GM23338 (cell line): ENCODE measurements around the gene C1QTNF5. TPM values are rescaled to one million over a fixed set of nuclear protein-coding genes. Genes with fewer than 3 reads are reported as not detected.
A peak's percentile ranks its signal among the peaks of the same experiment; 100 is the strongest.

Experiments
- ATAC-seq: fragments of 200-7000 bp; cut with Tn5 transposase; 3 replicates; pipeline ENCODE4 v1.9.1; 2020
- DNase-seq: peaks from one replicate; pipeline ENCODE4 v3.0.0-alpha.2; 2015; ENCODE audit warnings: low spot score
- H2AFZ ChIP-seq: fragments of 200-600 bp; sonication (generic); 2 replicates; pipeline ENCODE4 v1.8.0; 2016; ENCODE audit warnings: antibody characterized with exemption, mild to moderate bottlenecking, moderate library complexity
- H3F3A ChIP-seq: fragments of 200-600 bp; sonication (generic); replicated peaks from 2 replicates; pipeline ENCODE4 v1.8.0; 2017; ENCODE audit warnings: antibody characterized with exemption, mixed run types, low read depth
- H3K27ac ChIP-seq: fragments of 200-600 bp; sonication (generic); 2 replicates; pipeline ENCODE4 v1.6.1; 2016; ENCODE audit warnings: low read depth
- H3K27me3 ChIP-seq: fragments of 200-600 bp; sonication (generic); 2 replicates; pipeline ENCODE4 v1.8.0; 2016; ENCODE audit warnings: mild to moderate bottlenecking, mixed run types, moderate library complexity; ENCODE audit not compliant: insufficient read depth
- H3K36me3 ChIP-seq: fragments of 200-600 bp; sonication (generic); 2 replicates; pipeline ENCODE4 v1.8.0; 2016; ENCODE audit warnings: mild to moderate bottlenecking; ENCODE audit not compliant: insufficient read depth
- H3K4me1 ChIP-seq: fragments of 200-600 bp; sonication (generic); 2 replicates; pipeline ENCODE4 v1.8.0; 2016; ENCODE audit warnings: mild to moderate bottlenecking, moderate library complexity; ENCODE audit not compliant: insufficient read depth
- H3K4me2 ChIP-seq: fragments of 200-600 bp; sonication (generic); 2 replicates; pipeline ENCODE4 v1.7.1; 2017; ENCODE audit warnings: mixed run types
- H3K4me3 ChIP-seq: fragments of 200-600 bp; sonication (generic); 2 replicates; pipeline ENCODE4 v1.6.1; 2016; ENCODE audit warnings: mixed run types
- H3K79me2 ChIP-seq: fragments of 200-600 bp; sonication (generic); replicated peaks from 2 replicates; pipeline ENCODE4 v1.8.0; 2017; ENCODE audit warnings: mild to moderate bottlenecking; ENCODE audit not compliant: insufficient read depth
- H3K9me2 ChIP-seq: fragments of 200-600 bp; sonication (generic); 2 replicates; pipeline ENCODE4 v1.8.0; 2017; ENCODE audit not compliant: insufficient read depth
- H4K20me1 ChIP-seq: fragments of 200-600 bp; sonication (generic); replicated peaks from 2 replicates; pipeline ENCODE4 v1.8.0; 2017; ENCODE audit warnings: mild to moderate bottlenecking; ENCODE audit not compliant: insufficient read depth
- H3K27ac Mint-ChIP-seq: 2 replicates; pipeline ENCODE4 v1.8.0; 2020; ENCODE audit warnings: inconsistent platforms, mild to moderate bottlenecking, moderate library complexity, mixed read lengths
- H3K27me3 Mint-ChIP-seq: 3 replicates; pipeline ENCODE4 v1.8.0; 2022; ENCODE audit warnings: low read depth, mild to moderate bottlenecking, moderate library complexity, mixed read lengths, inconsistent platforms; ENCODE audit not compliant: insufficient read depth, poor library complexity
- H3K36me3 Mint-ChIP-seq: 3 replicates; pipeline ENCODE4 v1.8.0; 2021; ENCODE audit warnings: low read depth, mild to moderate bottlenecking, inconsistent platforms, moderate library complexity, mixed read lengths
- H3K4me1 Mint-ChIP-seq: 3 replicates; pipeline ENCODE4 v1.8.0; 2020; ENCODE audit warnings: mild to moderate bottlenecking, inconsistent platforms, mixed read lengths
- H3K4me3 Mint-ChIP-seq: 3 replicates; pipeline ENCODE4 v1.8.0; 2021; ENCODE audit warnings: moderate library complexity, mild to moderate bottlenecking, inconsistent platforms, mixed read lengths
- H3K9me3 Mint-ChIP-seq: 3 replicates; pipeline ENCODE4 v1.8.0; 2020; ENCODE audit warnings: moderate library complexity, mild to moderate bottlenecking, inconsistent platforms, mixed read lengths
- CREB1 ChIP-seq: fragments of 250-450 bp; sonication (Bioruptor Pico); IDR thresholded peaks from 2 replicates; pipeline ENCODE4 v1.5.0; 2020; ENCODE audit warnings: low read depth, mild to moderate bottlenecking, moderate library complexity
- CTCF ChIP-seq, 2 experiments: fragments of 200-600 bp in 1 of 2; sonication (generic) in 1 of 2; conservative IDR thresholded peaks; 2 replicates each; pipeline versions ENCODE4 v1.5.1 to v1.6.1; 2016 to 2017; ENCODE audit warnings: antibody characterized with exemption in 2 of 2, low read depth in 2 of 2, mild to moderate bottlenecking in 2 of 2, moderate library complexity in 1 of 2
- ETS1 ChIP-seq: IDR thresholded peaks from 2 replicates; pipeline ENCODE4 v1.6.1; 2016; ENCODE audit warnings: antibody characterized with exemption
- EZH2 ChIP-seq: fragments of 200-600 bp; sonication (generic); IDR thresholded peaks from one replicate; pipeline ENCODE4 v1.8.0; 2017; ENCODE audit warnings: antibody characterized with exemption, mild to moderate bottlenecking, low read depth; ENCODE audit not compliant: unreplicated experiment
- JUNB ChIP-seq: IDR thresholded peaks from one replicate; pipeline ENCODE4 v1.6.1; 2016; ENCODE audit warnings: antibody characterized with exemption; ENCODE audit not compliant: unreplicated experiment
- NANOG ChIP-seq: IDR thresholded peaks from 2 replicates; pipeline ENCODE4 v1.6.1; 2016; ENCODE audit warnings: antibody characterized with exemption, borderline replicate concordance
- POLR2AphosphoS5 ChIP-seq: IDR thresholded peaks from 2 replicates; pipeline ENCODE4 v1.6.1; 2016; ENCODE audit warnings: antibody characterized with exemption, low read depth
- STAT1 ChIP-seq: IDR thresholded peaks from one replicate; pipeline ENCODE4 v1.6.1; 2016; ENCODE audit warnings: antibody characterized with exemption; ENCODE audit not compliant: unreplicated experiment
- ZNF114 ChIP-seq: fragments of 250-450 bp; sonication (Bioruptor Pico); IDR thresholded peaks from 2 replicates; pipeline ENCODE4 v1.5.0; 2020; ENCODE audit warnings: mild to moderate bottlenecking, moderate library complexity
- ZNF331 ChIP-seq: fragments of 250-450 bp; sonication (Bioruptor Pico); IDR thresholded peaks from 2 replicates; pipeline ENCODE4 v1.5.0; 2020; ENCODE audit warnings: low read depth, mild to moderate bottlenecking, moderate library complexity
- ZNF462 ChIP-seq: fragments of 250-450 bp; sonication (Bioruptor Pico); IDR thresholded peaks from 2 replicates; pipeline ENCODE4 v1.5.0; 2020; ENCODE audit warnings: mild to moderate bottlenecking, moderate library complexity
- polyA plus RNA-seq: library from polyadenylated mRNA; unstranded; fragments of >200 nt; fragmentation: Nextera tagmentation; extraction: Ambion mirVana; gene quantifications from 2 replicates; pipeline ENCODE4 v1.2.1, GENCODE V29; 2016
- total RNA-seq: library from RNA; depleted of rRNA; stranded (reverse); fragments of >200 nt; shearing (Covaris generic); gene quantifications from 2 replicates; pipeline ENCODE4 v1.2.3, GENCODE V29; 2014

The C1QTNF5 gene
- total and polyA plus RNA-seq, 2 experiments from 2014 or later = 1.9 TPM

- H3K27ac ChIP-seq = no peak overlapping the region
- H3K36me3 ChIP-seq = no peaks in the 10 kb centered on the region
- H3K9me2 ChIP-seq = no peaks in the 10 kb centered on the region
- TF ChIP-seq JUNB (no peak), CTCF (conservative IDR thresholded peaks at IDR 0.05; ENCODE audit: low read depth in 2 of 2) (0 out of 4 replicates have a peak, but pooled peaks of 1 of the 2 experiments have one; percentile 13), STAT1 (no peak), POLR2AphosphoS5 (no peak)
- DNase-seq (no peak), ATAC-seq (no peak)
- no peaks in the 10 kb centered on the region for H3K79me2 ChIP-seq
- peak overlapping the region; percentile 80; the same call in 1 of the 2 replicates for H3K4me3 ChIP-seq
- Mint-ChIP-seq H3K27me3 (peaks cover 28% of the 10 kb centered on the region), H3K4me3 (no peak overlapping the region), H3K36me3 (no peaks in the 10 kb centered on the region), H3K4me1 (peaks cover 37% of the 10 kb centered on the region), H3K9me3 (no peaks in the 10 kb centered on the region), H3K27ac (no peak overlapping the region)
- H4K20me1 ChIP-seq = no peaks in the 10 kb centered on the region
- H3K4me1 ChIP-seq = peaks cover 41% of the 10 kb centered on the region
- H3F3A ChIP-seq = peaks cover 17% of the 10 kb centered on the region
- H3K27me3 ChIP-seq = peaks cover 16% of the 10 kb centered on the region
- 0 out of 2 replicates have a peak overlapping the region, but pooled peaks have one; percentile 53 for H2AFZ ChIP-seq
- peak overlapping the region; percentile 98 for H3K4me2 ChIP-seq
Observed at GRCh38 chr11:119322360-119322739, 18.3 kb downstream of the C1QTNF5 start.

- no peaks in the 10 kb centered on the region for H3K36me3 ChIP-seq
- H3K27ac ChIP-seq = peak overlapping the region; percentile 88; the same call in 1 of the 2 replicates
- peaks cover 37% of the 10 kb centered on the region for H3K4me1 Mint-ChIP-seq
- peaks cover 41% of the 10 kb centered on the region for H3K4me1 ChIP-seq
- H3K27me3 Mint-ChIP-seq = peaks cover 36% of the 10 kb centered on the region
- ATAC-seq (peak; percentile 41), DNase-seq (peak; percentile 77)
- peak overlapping the region; percentile 98 for H3K4me2 ChIP-seq
- H3K36me3 Mint-ChIP-seq = no peaks in the 10 kb centered on the region
- no peaks in the 10 kb centered on the region for H3K79me2 ChIP-seq
- peaks cover 19% of the 10 kb centered on the region for H3F3A ChIP-seq
- H3K4me3 ChIP-seq = peak overlapping the region; percentile 80
- H3K9me2 ChIP-seq = no peaks in the 10 kb centered on the region
- peak overlapping the region; percentile 69 for H2AFZ ChIP-seq
- H4K20me1 ChIP-seq = no peaks in the 10 kb centered on the region
- H3K27ac Mint-ChIP-seq = no peak overlapping the region
- H3K9me3 Mint-ChIP-seq = no peaks in the 10 kb centered on the region
- peaks cover 27% of the 10 kb centered on the region for H3K27me3 ChIP-seq
- H3K4me3 Mint-ChIP-seq = peak overlapping the region; percentile 77
- TF ChIP-seq EZH2 (no peak), ETS1 (no peak), ZNF114 (CRISPR knock-in tag) (no peak), JUNB (no peak), ZNF462 (CRISPR knock-in tag) (no peak), POLR2AphosphoS5 (peak; percentile 60), ZNF331 (no peak), NANOG (no peak), CREB1 (CRISPR knock-in tag) (no peak)
Observed at GRCh38 chr11:119320776-119321524, 19.7 kb downstream of the C1QTNF5 start.
